KOPT-K1 (cell line): ENCODE data around the gene SOX6.

Experiments used
- H3K27ac ChIP-seq: fragments of 200-600 bp; sonication (generic); 2 replicates; pipeline ENCODE4 v1.5.1; 2016; ENCODE audit warnings: antibody characterized with exemption, mild to moderate bottlenecking, low read depth, low read length; ENCODE audit not compliant: poor library complexity, severe bottlenecking
- H3K36me3 ChIP-seq: fragments of 200-600 bp; sonication (generic); 2 replicates; pipeline ENCODE4 v1.5.1; 2017; ENCODE audit warnings: antibody characterized with exemption, mild to moderate bottlenecking, low read length, moderate library complexity; ENCODE audit not compliant: insufficient read depth
- H3K9me3 ChIP-seq: fragments of 200-600 bp; sonication (generic); 2 replicates; pipeline ENCODE4 v1.5.1; 2017; ENCODE audit warnings: antibody characterized with exemption, low read length, mild to moderate bottlenecking; ENCODE audit not compliant: insufficient read depth, poor library complexity, severe bottlenecking

The SOX6 gene

DNA sequence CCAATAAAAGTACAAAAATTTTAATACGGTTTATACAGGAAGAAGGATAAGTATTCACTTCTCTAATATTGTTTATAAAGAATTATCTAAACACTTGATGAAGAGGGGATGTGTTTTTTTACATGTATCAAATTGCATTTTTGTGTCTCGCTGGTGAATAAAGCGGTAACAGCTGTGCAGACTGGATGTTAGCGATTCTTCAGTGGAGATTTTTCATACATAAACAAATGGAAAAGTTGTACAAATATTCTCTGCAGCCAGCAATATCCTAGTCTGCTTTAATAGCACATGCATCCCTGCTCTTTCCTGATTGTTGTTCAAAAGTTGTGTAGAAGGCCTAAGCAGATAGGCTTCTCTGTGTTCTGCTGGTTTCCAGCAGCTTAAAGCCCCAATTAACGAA, 369.3 kb downstream of the SOX6 start:
- Histone ChIP-seq H3K36me3 (no peaks in the 10 kb centered on the region), H3K27ac (no peak overlapping the region), H3K9me3 (no peaks in the 10 kb centered on the region)

GRCh38 chr11:15985860-15986139, 370.5 kb downstream of the SOX6 start:
- Histone ChIP-seq H3K27ac (no peak overlapping the region), H3K9me3 (no peaks in the 10 kb centered on the region), H3K36me3 (no peaks in the 10 kb centered on the region)

DNA sequence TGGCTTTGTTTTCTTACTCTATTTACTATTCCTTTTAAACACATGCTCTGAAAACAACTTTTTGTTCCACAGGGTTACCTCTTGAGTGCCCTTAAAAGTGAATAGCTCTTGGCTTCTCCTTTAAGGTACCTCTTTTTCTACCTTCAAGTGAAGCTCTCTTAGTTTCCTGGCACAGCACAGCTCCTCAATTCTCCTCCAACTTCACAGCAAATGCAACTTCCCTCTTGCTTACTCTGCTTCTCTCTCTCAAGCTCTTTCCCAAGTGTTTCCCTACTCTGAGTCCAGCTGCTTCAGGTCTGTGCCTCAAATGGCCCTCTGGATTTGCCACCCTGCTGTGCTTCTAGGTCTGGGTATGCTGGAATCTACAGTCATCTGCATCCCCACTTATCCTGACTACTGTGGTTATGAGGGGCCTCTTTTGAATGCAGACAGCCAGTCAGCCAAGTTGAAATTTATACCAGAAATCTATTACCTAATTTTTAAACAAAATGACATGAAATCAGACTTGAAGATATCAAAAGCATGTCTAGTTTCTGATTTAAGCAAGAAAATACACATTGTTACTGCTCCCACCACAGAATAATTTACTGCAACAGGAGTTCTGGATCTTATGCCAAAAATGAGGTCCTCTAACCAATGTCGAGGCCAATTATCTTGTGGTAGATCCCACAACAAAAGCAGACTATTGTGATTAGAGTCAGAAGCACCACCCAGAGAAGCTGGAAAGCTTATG, 371.1 kb downstream of the SOX6 start:
- no peaks in the 10 kb centered on the region for H3K36me3 ChIP-seq
- no peak overlapping the region for H3K27ac ChIP-seq

GRCh38 chr11:15981292-15981691, 375.1 kb downstream of the SOX6 start:
- H3K36me3 ChIP-seq: no peaks in the 10 kb centered on the region
- no peaks in the 10 kb centered on the region for H3K9me3 ChIP-seq

More for the DNA sequence above, 371.1 kb downstream of the SOX6 start:
- no peaks in the 10 kb centered on the region for H3K9me3 ChIP-seq

GRCh38 chr11:15977116-15977515, 379.2 kb downstream of the SOX6 start:
- H3K9me3 ChIP-seq: no peaks in the 10 kb centered on the region
- no peak overlapping the region for H3K27ac ChIP-seq
- H3K36me3 ChIP-seq: no peaks in the 10 kb centered on the region

More at GRCh38 chr11:15981292-15981691, 375.1 kb downstream of the SOX6 start:
- no peak overlapping the region for H3K27ac ChIP-seq

GRCh38 chr11:15976433-15977045, 379.8 kb downstream of the SOX6 start:
- no peaks in the 10 kb centered on the region for H3K36me3 ChIP-seq
- no peaks in the 10 kb centered on the region for H3K9me3 ChIP-seq
- no peak overlapping the region for H3K27ac ChIP-seq

- H3K36me3 ChIP-seq: no peaks in the 10 kb centered on the region
These were observed 380.6 kb downstream of the SOX6 start for GRCh38 chr11:15975742-15976141.

DNA sequence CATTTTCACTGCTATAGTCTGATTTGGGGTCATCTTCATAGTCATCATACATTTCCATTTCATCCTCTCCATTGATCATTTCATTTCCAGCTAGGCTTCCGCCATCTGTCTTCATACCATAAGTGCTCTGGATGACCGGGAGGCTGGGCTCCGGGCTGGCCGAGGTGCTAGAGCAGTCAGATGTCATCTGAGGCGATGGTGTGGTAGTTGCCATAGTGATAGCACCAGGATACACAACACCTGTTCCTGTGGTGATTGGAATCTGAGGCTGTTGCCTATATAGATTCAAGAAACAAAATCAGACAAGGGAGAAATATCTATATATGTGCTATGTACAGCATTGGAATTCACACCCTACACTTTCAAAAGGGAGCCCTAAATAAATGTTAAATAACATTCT, 383.5 kb downstream of the SOX6 start:
- Histone ChIP-seq H3K27ac (no peak overlapping the region), H3K9me3 (no peaks in the 10 kb centered on the region), H3K36me3 (no peaks in the 10 kb centered on the region)

More at GRCh38 chr11:15975742-15976141, 380.6 kb downstream of the SOX6 start:
- Histone ChIP-seq H3K27ac (no peak overlapping the region), H3K9me3 (no peaks in the 10 kb centered on the region)

- H3K9me3 ChIP-seq: no peaks in the 10 kb centered on the region
- no peak overlapping the region for H3K27ac ChIP-seq
- H3K36me3 ChIP-seq: no peaks in the 10 kb centered on the region
These were observed 385.2 kb downstream of the SOX6 start for GRCh38 chr11:15971215-15971546.

GRCh38 chr11:15970506-15971214, 385.7 kb downstream of the SOX6 start:
- Histone ChIP-seq H3K27ac (no peak overlapping the region), H3K9me3 (no peaks in the 10 kb centered on the region), H3K36me3 (no peaks in the 10 kb centered on the region)

DNA sequence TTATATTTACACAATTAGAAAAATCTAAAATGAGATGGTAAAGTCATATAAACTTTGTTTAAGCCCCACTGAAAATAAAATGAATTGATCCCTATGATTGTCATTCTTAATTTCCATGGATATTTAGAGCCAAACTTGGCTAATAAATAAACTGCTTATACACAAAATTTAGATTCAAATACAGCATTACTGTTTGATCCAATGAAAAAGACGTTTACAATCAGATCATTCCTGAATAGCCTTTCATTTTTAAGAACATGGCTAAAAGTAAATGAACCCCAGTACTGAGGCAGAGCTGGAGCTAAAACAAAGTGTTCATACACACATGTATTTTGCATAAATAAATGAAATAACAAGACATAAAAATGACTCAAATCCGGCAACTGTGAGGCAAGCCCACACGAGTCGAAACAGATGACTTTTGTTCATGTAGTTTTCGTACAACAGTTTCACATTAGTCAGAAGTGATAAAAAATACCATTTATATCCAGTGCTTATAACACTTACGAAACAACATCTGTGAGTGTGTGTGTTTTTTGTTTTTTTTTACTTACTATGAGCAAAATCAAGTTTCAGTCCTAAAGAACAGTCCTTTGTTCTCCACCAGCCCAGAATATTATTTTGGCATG, 386.5 kb downstream of the SOX6 start:
- Histone ChIP-seq H3K9me3 (no peaks in the 10 kb centered on the region), H3K27ac (no peak overlapping the region), H3K36me3 (no peaks in the 10 kb centered on the region)

- Histone ChIP-seq H3K36me3 (no peaks in the 10 kb centered on the region), H3K9me3 (no peaks in the 10 kb centered on the region), H3K27ac (no peak overlapping the region)
These were observed 387.1 kb downstream of the SOX6 start for GRCh38 chr11:15969281-15969680.

DNA sequence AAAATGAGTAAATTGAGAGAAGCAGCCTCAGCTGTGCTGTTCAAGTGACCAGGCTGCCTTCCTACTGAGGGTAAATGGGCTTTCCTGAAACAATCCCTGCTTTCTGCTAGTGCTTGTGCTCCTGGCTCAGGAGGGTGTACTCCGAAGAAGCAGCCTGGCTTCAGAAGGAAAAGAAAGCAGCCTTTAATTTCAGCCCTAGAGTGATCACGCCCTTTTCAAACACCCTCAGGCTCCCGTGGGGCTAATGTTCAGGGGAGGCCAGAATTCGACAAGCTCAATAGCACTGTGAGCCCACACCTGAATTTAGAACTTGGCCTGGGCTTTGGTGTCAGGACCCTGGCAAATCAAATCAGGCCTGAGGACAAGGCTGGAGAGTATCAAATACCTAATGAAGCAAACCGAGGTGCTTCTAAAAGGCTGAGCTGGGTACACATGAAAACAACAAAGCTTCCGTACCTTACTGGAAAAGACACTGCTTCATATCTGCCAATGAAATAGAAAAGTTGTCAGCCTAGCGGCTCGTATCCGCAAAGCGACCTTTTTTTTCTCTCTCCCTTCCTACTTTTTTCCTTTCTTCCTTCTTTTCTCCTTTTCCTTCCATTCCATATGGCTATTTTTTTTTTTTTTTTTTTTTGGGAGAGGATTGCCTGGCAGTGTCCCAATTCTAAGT, 387.8 kb downstream of the SOX6 start:
- no peaks in the 10 kb centered on the region for H3K9me3 ChIP-seq
- H3K27ac ChIP-seq: no peak overlapping the region
- no peaks in the 10 kb centered on the region for H3K36me3 ChIP-seq

DNA sequence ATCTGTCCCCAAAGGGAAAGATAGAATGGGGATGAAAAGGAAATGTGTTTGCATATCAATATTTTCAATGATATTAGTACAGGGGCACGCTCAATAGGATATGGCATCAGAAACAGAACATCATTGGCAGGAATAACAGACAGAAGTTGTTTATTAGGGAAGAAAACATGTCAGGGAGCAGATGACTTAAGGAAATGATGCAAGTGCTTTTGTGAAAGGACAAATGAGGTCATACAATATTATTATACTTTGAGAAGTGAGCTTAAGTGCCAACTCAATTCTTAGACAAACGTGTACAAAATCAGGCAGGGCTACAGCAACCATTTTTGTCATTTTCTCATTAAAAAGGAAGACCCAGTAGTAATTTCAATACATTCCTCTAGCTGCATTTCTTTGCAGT, 388.4 kb downstream of the SOX6 start:
- Histone ChIP-seq H3K36me3 (no peaks in the 10 kb centered on the region), H3K27ac (no peak overlapping the region), H3K9me3 (no peaks in the 10 kb centered on the region)

DNA sequence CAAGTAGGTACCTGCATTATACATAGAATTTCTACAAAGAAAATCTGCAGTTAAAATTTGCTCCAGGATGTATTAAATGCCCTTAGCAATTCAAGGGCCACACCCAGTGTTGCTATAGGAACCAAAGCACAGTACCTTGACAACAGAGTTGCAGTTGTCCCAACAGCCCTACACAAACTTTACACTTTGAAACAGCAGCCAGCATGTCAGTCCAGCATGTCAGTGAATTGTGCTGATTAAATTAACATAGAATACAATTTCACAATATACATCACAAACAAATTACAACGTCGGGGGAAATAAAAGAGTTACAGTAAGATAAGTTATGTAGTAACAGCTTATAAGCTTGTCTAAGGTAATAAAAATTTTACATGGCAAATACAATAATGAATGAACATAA, 389.2 kb downstream of the SOX6 start:
- Histone ChIP-seq H3K9me3 (no peaks in the 10 kb centered on the region), H3K27ac (no peak overlapping the region), H3K36me3 (no peaks in the 10 kb centered on the region)
